ENCODE results near the gene TBC1D19. TPM values are rescaled to one million over a fixed set of nuclear protein-coding genes. Genes with fewer than 3 reads are reported as not detected.

The TBC1D19 gene
- total and polyA plus RNA-seq, 9 of the 15 experiments (the other 6 are each of a cell fraction or from before 2014, with no cell fraction given): 0.73 to 5.6 (median 3.7) TPM

DNA sequence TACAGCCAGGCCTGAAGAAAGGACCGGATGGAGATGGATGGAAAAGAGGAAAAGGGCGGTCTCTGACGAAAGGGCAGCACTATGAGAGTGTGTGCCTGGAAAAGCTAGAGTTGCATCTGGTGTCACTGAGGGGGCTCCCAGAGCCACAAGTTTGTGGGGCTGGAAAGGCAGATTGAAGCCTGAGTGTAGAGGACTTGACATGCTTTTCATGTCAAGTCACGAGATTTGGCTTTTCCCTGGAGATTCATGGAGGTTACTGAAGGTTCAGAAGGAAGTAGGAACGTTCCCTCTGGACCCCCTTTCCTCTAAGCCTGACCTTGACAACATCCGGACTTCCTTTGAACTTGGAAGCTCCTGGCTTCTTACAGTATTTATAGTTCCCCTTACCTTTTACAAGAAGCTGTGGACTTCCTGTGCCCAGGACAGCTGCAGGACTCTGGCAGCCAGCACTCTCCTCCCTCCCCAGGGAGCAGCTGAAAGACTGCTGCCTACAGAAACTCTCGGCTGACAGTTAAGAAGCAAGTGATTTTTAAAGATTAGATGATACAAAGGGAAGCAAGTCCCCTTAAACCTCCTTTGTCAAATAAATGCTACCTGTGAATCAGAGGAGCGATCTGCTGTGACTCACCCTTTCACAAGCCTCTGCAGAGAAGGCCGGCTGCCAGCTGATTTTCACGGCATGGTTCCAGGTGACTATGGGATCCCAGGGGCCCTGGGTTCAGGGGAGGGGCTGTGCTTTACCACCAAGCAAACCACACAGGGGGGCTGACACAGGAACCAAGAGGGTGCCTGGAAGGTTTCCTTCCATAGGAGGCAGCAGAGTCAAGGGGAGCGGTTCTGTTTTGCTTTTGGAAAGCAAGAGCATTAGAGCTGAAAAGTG is 203.8 kb downstream of the TBC1D19 start (continued):
- TF ChIP-seq ZBTB7A (IDR thresholded peaks at IDR 0.05; ENCODE audit: borderline replicate concordance, control insufficient read depth, low read depth, low read length) (0 out of 2 replicates have a peak, but pooled peaks have one; percentile 35), ELF1 (tag; IDR thresholded peaks at IDR 0.05) (no peak), SMC3 (conservative IDR thresholded peaks at IDR 0.05; ENCODE audit: insufficient read depth, low read depth, low read length) (0 out of 2 replicates have a peak, but pooled peaks have one; percentile 6), ZNF764 (CRISPR knock-in tag; IDR thresholded peaks at IDR 0.05; ENCODE audit: low read depth) (no peak), NRF1 (conservative IDR thresholded peaks at IDR 0.05 in 1 of 2, IDR thresholded peaks at IDR 0.05 in 1 of 2) (no peak), CBX2 (IDR thresholded peaks at IDR 0.05; ENCODE audit: insufficient read depth, low read length, poor library complexity, severe bottlenecking) (no peak), RCOR1 (IDR thresholded peaks at IDR 0.05; ENCODE audit: borderline replicate concordance in 1 of 2, low read depth in 2 of 2, low read length in 2 of 2) (peak in 1 of 2 experiments; percentile 74; a peak in 2 of 4 replicates), CBFA2T2 (conservative IDR thresholded peaks at IDR 0.05) (peak; percentile 50), SMAD4 (CRISPR knock-in tag; conservative IDR thresholded peaks at IDR 0.05) (peak; percentile 44; the same call in 1 of the 2 replicates), DACH1 (IDR thresholded peaks at IDR 0.05; ENCODE audit: partially characterized antibody) (peak; percentile 82), SOX6 (IDR thresholded peaks at IDR 0.05) (peak; percentile 83), ARID1B (IDR thresholded peaks at IDR 0.05) (peak; percentile 59), FOSL1 (tag; conservative IDR thresholded peaks at IDR 0.05) (peak; percentile 69), ZBTB9 (CRISPR knock-in tag; IDR thresholded peaks at IDR 0.05) (no peak), ZFP30 (CRISPR knock-in tag; IDR thresholded peaks at IDR 0.05; ENCODE audit: borderline replicate concordance) (no peak), NCOA2 (IDR thresholded peaks at IDR 0.05; ENCODE audit: partially characterized antibody in 2 of 2) (no peak), SP1 (CRISPR knock-in tag; IDR thresholded peaks at IDR 0.05) (no peak), ESRRB (CRISPR knock-in tag; IDR thresholded peaks at IDR 0.05; ENCODE audit: borderline replicate concordance) (no peak), RAD21 (CRISPR knock-in tag; conservative IDR thresholded peaks at IDR 0.05 in 1 of 2, IDR thresholded peaks at IDR 0.05 in 1 of 2) (peak; percentile 37 to 44; a peak in 3 of 4 replicates), ZNF830 (CRISPR knock-in tag; IDR thresholded peaks at IDR 0.05) (no peak)
- TF ChIP-seq, protein P1, sequence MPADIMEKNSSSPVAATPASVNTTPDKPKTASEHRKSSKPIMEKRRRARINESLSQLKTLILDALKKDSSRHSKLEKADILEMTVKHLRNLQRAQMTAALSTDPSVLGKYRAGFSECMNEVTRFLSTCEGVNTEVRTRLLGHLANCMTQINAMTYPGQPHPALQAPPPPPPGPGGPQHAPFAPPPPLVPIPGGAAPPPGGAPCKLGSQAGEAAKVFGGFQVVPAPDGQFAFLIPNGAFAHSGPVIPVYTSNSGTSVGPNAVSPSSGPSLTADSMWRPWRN (IDR thresholded peaks at IDR 0.05; ENCODE audit: low read depth): no peak
- TF ChIP-seq, protein P2, sequence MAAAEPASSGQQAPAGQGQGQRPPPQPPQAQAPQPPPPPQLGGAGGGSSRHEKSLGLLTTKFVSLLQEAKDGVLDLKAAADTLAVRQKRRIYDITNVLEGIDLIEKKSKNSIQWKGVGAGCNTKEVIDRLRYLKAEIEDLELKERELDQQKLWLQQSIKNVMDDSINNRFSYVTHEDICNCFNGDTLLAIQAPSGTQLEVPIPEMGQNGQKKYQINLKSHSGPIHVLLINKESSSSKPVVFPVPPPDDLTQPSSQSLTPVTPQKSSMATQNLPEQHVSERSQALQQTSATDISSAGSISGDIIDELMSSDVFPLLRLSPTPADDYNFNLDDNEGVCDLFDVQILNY (CRISPR knock-in tag; IDR thresholded peaks at IDR 0.05): no peak
